ENCODE data around the gene FCHSD1.
"Not testable (repeated sequence)": the region's sequence is repeated elsewhere in the genome, so short reads cannot be mapped to it uniquely, and the experiment has no call there.

FCHSD1 gene

GRCh38 chr5:141615991-141616720 is 35.1 kb downstream of the FCHSD1 start:
- no peak for DNase-seq

- no peak for DNase-seq
Observed at GRCh38 chr5:141613344-141613743, 37.9 kb downstream of the FCHSD1 start.

GRCh38 chr5:141611289-141611688 is 39.9 kb downstream of the FCHSD1 start:
- DNase-seq: no peak

- DNase-seq: not testable (repeated sequence)
Observed at GRCh38 chr5:141609921-141610320, 41.3 kb downstream of the FCHSD1 start.

GRCh38 chr5:141609044-141609443 is 42.2 kb downstream of the FCHSD1 start:
- no peak for DNase-seq

- DNase-seq: no peak
Observed at GRCh38 chr5:141608557-141608956, 42.7 kb downstream of the FCHSD1 start.

- DNase-seq: no peak
Observed at GRCh38 chr5:141608046-141608445, 43.2 kb downstream of the FCHSD1 start.

- DNase-seq: peak; percentile 98
Observed at GRCh38 chr5:141605523-141606277, 45.5 kb downstream of the FCHSD1 start.

- DNase-seq: peak; percentile 84
Observed at GRCh38 chr5:141603923-141604717, 47.1 kb downstream of the FCHSD1 start.

GRCh38 chr5:141602606-141603005 is 48.6 kb downstream of the FCHSD1 start:
- DNase-seq: no peak

GRCh38 chr5:141598391-141599345 is 52.5 kb downstream of the FCHSD1 start:
- no peak for DNase-seq

GRCh38 chr5:141597814-141598213 is 53.4 kb downstream of the FCHSD1 start:
- DNase-seq: no peak

- no peak for DNase-seq
Observed at GRCh38 chr5:141597394-141597793, 53.8 kb downstream of the FCHSD1 start.

GRCh38 chr5:141596867-141597266 is 54.4 kb downstream of the FCHSD1 start:
- DNase-seq: no peak

- peak; percentile 42 for DNase-seq
Observed at GRCh38 chr5:141590127-141590526, 61.1 kb downstream of the FCHSD1 start.
